Effector memory CD8-positive, alpha-beta T cell (primary cell): ENCODE results near the gene VTA1.
"Not testable (repeated sequence)": the region's sequence is repeated elsewhere in the genome, so short reads cannot be mapped to it uniquely, and the experiment has no call there.

Experiments
- ATAC-seq: fragments of 150-1000 bp; cut with Tn5 transposase; replicated peaks from 2 replicates; pipeline ENCODE4 v1.10.0; 2021; ENCODE audit warnings: mild to moderate bottlenecking, moderate library complexity
- DNase-seq, 3 experiments: peaks; one replicate each; pipeline ENCODE4 v3.0.0; 2021
- H3K27ac Mint-ChIP-seq, 2 donors: one replicate each; pipeline ENCODE4 v1.8.0; 2022; ENCODE audit warnings: mild to moderate bottlenecking in 2 of 2, mixed read lengths in 2 of 2, moderate library complexity in 2 of 2
- H3K27me3 Mint-ChIP-seq, 2 donors: one replicate each; pipeline ENCODE4 v1.8.0; 2022; ENCODE audit warnings: mixed read lengths in 2 of 2
- H3K36me3 Mint-ChIP-seq: one replicate; pipeline ENCODE4 v1.8.0; 2022; ENCODE audit warnings: mild to moderate bottlenecking, moderate library complexity, mixed read lengths; ENCODE audit not compliant: insufficient read depth
- H3K4me1 Mint-ChIP-seq, 2 donors: one replicate each; pipeline ENCODE4 v1.8.0; 2022; ENCODE audit warnings: low read depth in 2 of 2, mixed read lengths in 2 of 2
- H3K4me3 Mint-ChIP-seq, 2 donors: one replicate each; pipeline ENCODE4 v1.8.0; 2022; ENCODE audit warnings: mild to moderate bottlenecking in 2 of 2, mixed read lengths in 2 of 2, moderate library complexity in 2 of 2
- H3K9me3 Mint-ChIP-seq, 2 donors: one replicate each; pipeline ENCODE4 v1.8.0; 2022; ENCODE audit warnings: mixed read lengths in 2 of 2

Gene VTA1

DNA sequence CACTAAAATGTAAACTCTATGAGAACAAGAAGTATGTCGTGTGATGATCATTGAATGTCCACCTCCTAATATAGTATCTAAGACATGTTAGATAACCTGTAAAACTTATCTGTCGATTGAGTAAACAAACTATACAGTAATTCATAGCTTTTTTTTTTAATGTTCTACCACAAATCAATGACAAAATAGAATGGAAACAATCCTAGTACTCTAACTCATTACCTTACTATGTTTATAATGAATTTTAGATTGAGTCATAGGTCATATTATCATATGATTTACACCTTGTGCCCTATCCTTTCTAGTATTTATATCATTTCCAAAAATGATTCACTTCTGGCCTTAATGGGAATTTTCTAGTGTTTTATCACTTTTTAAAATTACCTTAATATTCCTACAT is 6.1 kb downstream of the VTA1 start:
- Mint-ChIP-seq H3K4me3 (no peak overlapping the region), H3K27ac (no peak overlapping the region), H3K36me3 (peaks cover 15% of the 10 kb centered on the region), H3K4me1 (peaks cover 37 to 61% of the 10 kb centered on the region in 2 donors), H3K27me3 (no peaks in the 10 kb centered on the region), H3K9me3 (no peaks in the 10 kb centered on the region)
- ATAC-seq (no peak), DNase-seq (no peak)

- Mint-ChIP-seq H3K36me3 (peaks cover 15% of the 10 kb centered on the region), H3K4me3 (no peak overlapping the region), H3K4me1 (peaks cover 31 to 54% of the 10 kb centered on the region in 2 donors), H3K27me3 (no peaks in the 10 kb centered on the region), H3K27ac (no peak overlapping the region), H3K9me3 (no peaks in the 10 kb centered on the region)
- DNase-seq, result no peak
- no peak for ATAC-seq
These were observed 7.3 kb downstream of the VTA1 start for GRCh38 chr6:142154336-142154735.

- no peak for DNase-seq
- Mint-ChIP-seq H3K27me3 (no peaks in the 10 kb centered on the region), H3K9me3 (no peaks in the 10 kb centered on the region), H3K36me3 (peaks cover 12% of the 10 kb centered on the region), H3K4me3 (no peak overlapping the region), H3K27ac (no peak overlapping the region), H3K4me1 (peaks cover 32 to 55% of the 10 kb centered on the region in 2 donors)
- no peak for ATAC-seq
These were observed 8.0 kb downstream of the VTA1 start for GRCh38 chr6:142155091-142155490.

DNA sequence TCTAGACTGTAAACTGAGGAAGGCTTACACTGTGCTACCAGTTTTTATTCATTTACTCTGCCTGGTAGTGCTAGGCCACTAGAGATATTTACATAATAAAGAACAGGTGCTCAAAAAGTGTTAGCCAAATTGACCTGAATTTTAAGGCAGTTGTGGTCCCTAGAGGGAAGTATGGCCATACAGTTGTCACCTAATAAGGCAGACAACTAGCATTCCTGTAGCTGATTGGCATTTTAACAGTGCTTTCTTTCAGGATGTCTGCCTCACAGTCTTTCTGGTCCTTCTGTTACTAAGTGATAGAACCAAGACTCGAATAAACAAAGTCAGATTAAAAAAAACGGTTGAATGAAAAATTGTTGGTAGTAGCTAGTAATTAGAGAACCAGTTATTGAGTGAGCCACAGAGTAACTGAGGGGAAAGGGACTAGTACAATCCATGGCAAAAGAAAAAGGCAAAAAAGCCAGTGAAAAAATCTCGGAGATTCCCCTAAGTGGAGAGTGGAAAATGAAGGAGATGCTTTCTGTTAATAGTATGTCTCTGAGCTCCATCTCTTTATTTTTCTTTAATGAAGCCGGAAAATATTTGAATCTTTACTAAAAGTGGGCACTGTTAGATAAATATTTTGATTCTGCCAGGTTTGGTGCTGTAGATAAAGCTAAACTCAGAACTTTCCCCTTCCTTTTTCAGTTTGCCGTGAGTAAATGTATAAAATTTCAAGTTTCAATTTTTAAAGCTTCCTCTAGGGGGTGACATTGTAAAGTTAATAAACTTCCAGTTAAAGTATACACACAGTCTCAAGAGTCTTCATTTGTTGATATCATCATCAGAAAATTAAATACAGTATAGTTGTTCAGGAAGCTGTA is 9.1 kb downstream of the VTA1 start:
- no peak for DNase-seq

DNA sequence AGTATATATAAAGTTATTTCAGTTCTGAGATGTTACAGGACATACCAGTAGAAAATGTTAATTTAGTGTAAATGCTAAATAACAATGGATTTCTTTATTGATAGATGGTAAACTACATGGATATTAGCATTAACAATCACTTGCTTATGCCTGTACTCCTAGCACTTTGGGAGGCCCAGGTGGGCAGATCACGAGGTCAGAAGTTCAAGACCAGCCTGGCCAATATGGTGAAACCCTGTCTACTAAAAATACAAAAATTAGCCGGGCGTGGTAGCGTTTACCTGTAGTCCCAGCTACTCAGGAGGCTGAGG is 9.7 kb downstream of the VTA1 start:
- not testable (repeated sequence) for H3K9me3 Mint-ChIP-seq, H3K36me3 Mint-ChIP-seq, DNase-seq, H3K27me3 Mint-ChIP-seq, ATAC-seq
- peaks cover 28 to 57% of the 10 kb centered on the region in 2 donors for H3K4me1 Mint-ChIP-seq
- peak overlapping the region; percentile 41 to 65 for H3K27ac Mint-ChIP-seq
- peak overlapping the region in 1 of 2 donors; percentile 33 for H3K4me3 Mint-ChIP-seq

More for the DNA sequence above, 9.1 kb downstream of the VTA1 start:
- Mint-ChIP-seq H3K27me3 (no peaks in the 10 kb centered on the region), H3K36me3 (peaks cover 3% of the 10 kb centered on the region), H3K4me3 (peak overlapping the region in 1 of 2 donors; percentile 33), H3K9me3 (no peaks in the 10 kb centered on the region), H3K27ac (peak overlapping the region; percentile 41 to 65), H3K4me1 (peaks cover 28 to 55% of the 10 kb centered on the region in 2 donors)
- peak; percentile 72 for ATAC-seq

GRCh38 chr6:142162780-142163179 is 15.7 kb downstream of the VTA1 start:
- H3K4me1 Mint-ChIP-seq, result peaks cover 25 to 51% of the 10 kb centered on the region in 2 donors
- no peak for ATAC-seq
- H3K36me3 Mint-ChIP-seq, result peaks cover 21% of the 10 kb centered on the region
- H3K9me3 Mint-ChIP-seq, result no peaks in the 10 kb centered on the region
- H3K27ac Mint-ChIP-seq, result peak overlapping the region in 1 of 2 donors; percentile 8
- DNase-seq, result no peak
- no peak overlapping the region for H3K4me3 Mint-ChIP-seq
- no peaks in the 10 kb centered on the region for H3K27me3 Mint-ChIP-seq

DNA sequence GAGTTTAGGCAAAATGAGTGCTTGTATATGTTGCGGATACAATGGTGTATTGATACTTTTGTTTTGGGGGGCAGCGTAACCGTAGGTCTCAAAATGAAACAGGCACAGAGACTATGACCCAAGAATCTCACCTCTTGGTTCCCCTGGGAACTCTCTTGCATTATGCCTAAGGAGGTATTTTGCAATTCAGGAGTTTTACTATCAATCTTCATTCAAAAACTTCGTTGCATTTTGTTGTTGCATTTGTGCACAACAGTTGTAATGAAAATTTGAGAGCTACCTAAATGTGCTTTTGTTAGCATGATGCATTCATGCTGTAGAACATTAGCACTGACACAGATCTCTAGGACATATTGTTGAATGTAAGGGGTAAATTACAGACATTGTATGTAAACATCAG is 18.2 kb downstream of the VTA1 start:
- Mint-ChIP-seq H3K4me1 (peaks cover 18 to 41% of the 10 kb centered on the region in 2 donors), H3K36me3 (peaks cover 46% of the 10 kb centered on the region), H3K9me3 (no peaks in the 10 kb centered on the region), H3K27ac (peak overlapping the region in 1 of 2 donors; percentile 9), H3K4me3 (no peak overlapping the region), H3K27me3 (no peaks in the 10 kb centered on the region)
- DNase-seq (no peak), ATAC-seq (no peak)

- Mint-ChIP-seq H3K4me3 (no peak overlapping the region), H3K4me1 (peaks cover 13 to 29% of the 10 kb centered on the region in 2 donors), H3K27ac (no peak overlapping the region), H3K27me3 (no peaks in the 10 kb centered on the region), H3K9me3 (no peaks in the 10 kb centered on the region), H3K36me3 (peaks cover 62% of the 10 kb centered on the region)
- no peak for ATAC-seq
- no peak for DNase-seq
These were observed 20.0 kb downstream of the VTA1 start for GRCh38 chr6:142167071-142167470.

GRCh38 chr6:142167486-142167885 is 20.4 kb downstream of the VTA1 start:
- H3K4me1 Mint-ChIP-seq, result peaks cover 10 to 26% of the 10 kb centered on the region in 2 donors
- DNase-seq (no peak), ATAC-seq (no peak)
- peaks cover 62% of the 10 kb centered on the region for H3K36me3 Mint-ChIP-seq
- no peaks in the 10 kb centered on the region for H3K9me3 Mint-ChIP-seq
- H3K27me3 Mint-ChIP-seq, result no peaks in the 10 kb centered on the region
- no peak overlapping the region for H3K4me3 Mint-ChIP-seq
- H3K27ac Mint-ChIP-seq, result no peak overlapping the region

- DNase-seq (no peak), ATAC-seq (no peak)
- H3K27me3 Mint-ChIP-seq, result no peaks in the 10 kb centered on the region
- peaks cover 0 to 15% of the 10 kb centered on the region in 2 donors for H3K4me1 Mint-ChIP-seq
- H3K9me3 Mint-ChIP-seq, result no peaks in the 10 kb centered on the region
- no peak overlapping the region for H3K4me3 Mint-ChIP-seq
- H3K27ac Mint-ChIP-seq, result no peak overlapping the region
- peaks cover 73% of the 10 kb centered on the region for H3K36me3 Mint-ChIP-seq
These were observed 24.3 kb downstream of the VTA1 start for GRCh38 chr6:142171351-142171750.

DNA sequence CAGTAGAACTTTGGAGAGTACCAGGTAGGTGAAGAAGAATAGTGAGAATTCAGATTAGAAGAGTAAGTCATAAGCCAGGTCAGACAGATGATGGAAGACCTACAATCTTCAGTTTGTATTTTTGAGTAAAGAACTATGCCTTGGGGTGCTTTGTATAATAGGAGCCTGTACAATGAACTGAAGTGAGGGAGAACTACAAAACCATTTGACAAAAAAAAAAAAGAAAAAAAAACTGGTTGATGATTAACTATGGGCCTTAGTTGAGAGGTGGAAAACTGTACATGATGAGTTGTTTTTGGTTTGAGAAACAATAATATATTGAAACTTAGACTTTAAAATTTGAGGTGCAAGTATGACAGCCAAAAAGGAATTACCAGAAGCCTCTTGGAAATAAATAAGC is 25.7 kb downstream of the VTA1 start:
- ATAC-seq (no peak), DNase-seq (no peak)
- Mint-ChIP-seq H3K27ac (peak overlapping the region in 1 of 2 donors; percentile 72), H3K9me3 (peaks cover 0 to 8% of the 10 kb centered on the region in 2 donors), H3K4me1 (peaks cover 0 to 15% of the 10 kb centered on the region in 2 donors), H3K4me3 (no peak overlapping the region), H3K27me3 (no peaks in the 10 kb centered on the region), H3K36me3 (peaks cover 68% of the 10 kb centered on the region)

- H3K4me1 Mint-ChIP-seq, result peaks cover 0 to 15% of the 10 kb centered on the region in 2 donors
- ATAC-seq, result no peak
- no peak overlapping the region for H3K27ac Mint-ChIP-seq
- H3K36me3 Mint-ChIP-seq, result peaks cover 65% of the 10 kb centered on the region
- H3K27me3 Mint-ChIP-seq, result no peaks in the 10 kb centered on the region
- no peak for DNase-seq
- H3K9me3 Mint-ChIP-seq, result peaks cover 1 to 12% of the 10 kb centered on the region in 2 donors
- no peak overlapping the region for H3K4me3 Mint-ChIP-seq
These were observed 26.9 kb downstream of the VTA1 start for GRCh38 chr6:142173980-142174379.

DNA sequence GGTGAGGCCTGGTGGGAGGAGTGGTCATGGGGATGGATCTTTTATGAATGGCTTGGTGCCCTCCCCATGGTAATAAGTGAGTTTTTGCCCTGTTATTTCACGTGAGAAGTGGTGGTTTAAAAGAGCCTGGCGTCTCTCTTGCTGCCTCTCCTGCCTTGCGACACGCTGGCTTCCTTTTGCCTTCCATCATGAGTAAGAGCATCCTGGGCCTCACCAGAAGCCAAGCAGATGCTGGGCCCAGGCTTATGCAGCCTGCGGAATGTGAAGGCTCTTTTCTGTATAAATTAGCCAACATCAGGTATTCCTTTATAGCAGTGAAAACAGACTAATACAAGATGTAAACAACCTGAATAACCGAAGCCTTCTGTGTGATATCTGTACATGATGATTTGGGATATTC is 27.6 kb downstream of the VTA1 start:
- ATAC-seq (no peak), DNase-seq (no peak)
- peaks cover 58% of the 10 kb centered on the region for H3K36me3 Mint-ChIP-seq
- no peaks in the 10 kb centered on the region for H3K27me3 Mint-ChIP-seq
- peaks cover 0 to 15% of the 10 kb centered on the region in 2 donors for H3K4me1 Mint-ChIP-seq
- H3K9me3 Mint-ChIP-seq, result peaks cover 1 to 12% of the 10 kb centered on the region in 2 donors
- no peak overlapping the region for H3K27ac Mint-ChIP-seq
- no peak overlapping the region for H3K4me3 Mint-ChIP-seq

DNA sequence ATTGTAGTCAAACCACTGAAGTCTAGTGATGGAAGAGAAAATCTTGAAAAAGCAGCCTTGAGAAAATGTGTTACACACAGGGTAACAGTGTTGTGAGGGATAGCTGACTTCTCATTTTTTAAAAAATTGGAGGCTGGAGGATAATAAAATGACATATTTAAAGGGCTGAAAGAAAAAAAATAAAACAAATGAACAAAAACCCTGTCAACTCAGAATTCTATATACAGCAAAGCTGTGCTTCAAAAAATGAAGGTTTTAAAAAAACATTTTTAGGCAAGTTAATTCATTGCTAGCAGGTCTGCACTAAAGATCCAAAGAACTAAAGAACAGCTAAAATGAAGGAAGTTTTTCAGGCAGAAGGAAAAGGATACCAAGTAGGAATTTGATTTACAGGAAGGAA is 31.1 kb downstream of the VTA1 start:
- DNase-seq, result no peak
- Mint-ChIP-seq H3K27ac (no peak overlapping the region), H3K4me3 (no peak overlapping the region), H3K4me1 (peaks cover 3 to 12% of the 10 kb centered on the region in 2 donors), H3K27me3 (no peaks in the 10 kb centered on the region), H3K36me3 (peaks cover 34% of the 10 kb centered on the region), H3K9me3 (peaks cover 1 to 12% of the 10 kb centered on the region in 2 donors)
- no peak for ATAC-seq
